8988T (cell line): ENCODE measurements around the gene DGKG.

ENCODE experiments used
- DNase-seq: peaks from one replicate; pipeline ENCODE4 v3.0.0; 2011

DGKG gene

GRCh38 chr3:186200726-186201125 lies 161.3 kb downstream of the DGKG start:
- DNase-seq = no peak

DNA sequence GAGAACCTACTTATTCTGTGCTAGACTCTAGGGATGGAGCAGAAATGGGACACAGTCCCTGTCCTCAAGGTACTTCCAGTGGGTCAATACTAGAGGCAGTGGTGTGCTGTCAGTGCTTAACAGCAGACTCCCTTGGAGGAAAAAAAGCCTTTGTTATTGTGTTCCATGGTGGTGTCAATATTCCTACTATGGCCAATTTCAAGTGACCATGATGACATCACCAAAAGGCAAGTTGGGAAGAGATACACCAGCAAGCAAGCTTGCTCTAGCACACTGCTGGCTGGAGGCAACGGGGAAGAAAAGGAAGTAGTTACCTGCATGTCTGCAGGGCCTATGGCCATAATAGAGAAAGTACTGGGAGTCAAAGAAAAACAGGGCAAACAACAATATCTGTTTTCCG lies 163.6 kb downstream of the DGKG start:
- no peak for DNase-seq

- DNase-seq = no peak
Measured at GRCh38 chr3:186194451-186194811, 167.6 kb downstream of the DGKG start.

DNA sequence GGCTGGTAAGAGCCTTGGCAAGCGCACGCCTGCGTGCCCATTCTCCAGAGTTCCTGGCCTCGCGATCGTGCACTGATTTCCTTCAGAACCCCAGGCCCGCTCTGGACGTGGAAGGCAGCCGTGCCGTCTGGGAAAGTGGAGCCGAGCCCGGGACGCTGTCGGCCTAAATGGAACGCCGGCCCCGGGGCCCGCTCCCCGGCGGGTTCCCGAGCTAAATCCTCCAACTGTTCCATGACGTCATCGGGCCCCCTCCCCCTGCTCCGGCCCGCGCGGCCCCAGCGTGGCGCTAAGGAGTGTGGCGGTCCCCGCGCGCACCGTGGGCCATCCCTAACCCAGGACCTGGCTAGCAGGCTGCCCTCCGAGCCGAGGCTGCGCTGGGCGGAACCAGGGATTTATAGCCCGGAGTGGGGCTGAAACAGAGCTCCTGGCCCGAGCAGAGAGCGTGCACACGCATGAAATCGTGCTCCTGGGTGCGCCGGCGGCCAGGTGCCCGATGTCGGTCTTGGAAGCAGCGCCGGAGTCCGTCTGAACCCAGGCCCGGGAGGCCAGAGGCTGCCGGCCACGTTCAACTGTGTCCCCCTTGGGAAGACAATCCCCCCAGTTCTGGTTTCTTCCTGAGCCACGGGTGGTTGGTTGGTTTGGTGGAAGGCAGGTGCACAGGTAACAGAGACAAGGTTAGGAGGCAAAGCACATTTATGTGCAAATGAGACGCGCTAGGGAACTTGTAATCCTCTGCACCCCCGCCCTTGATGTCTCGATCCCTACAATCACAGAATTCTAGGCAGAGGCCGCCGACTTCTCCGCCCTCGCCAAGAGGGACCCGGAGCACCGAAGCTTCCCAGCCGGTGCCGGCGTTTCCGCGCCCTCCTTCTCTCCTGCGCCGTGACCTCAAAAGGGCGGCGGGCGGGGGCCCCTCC lies 168.2 kb downstream of the DGKG start:
- no peak for DNase-seq

GRCh38 chr3:186192823-186193222 lies 169.2 kb downstream of the DGKG start:
- DNase-seq = no peak

- DNase-seq = no peak
Measured at GRCh38 chr3:186189492-186189891, 172.5 kb downstream of the DGKG start.

GRCh38 chr3:186187401-186188275 lies 174.4 kb downstream of the DGKG start:
- DNase-seq = no peak

- no peak for DNase-seq
Measured at GRCh38 chr3:186185194-186185787, 176.7 kb downstream of the DGKG start.

DNA sequence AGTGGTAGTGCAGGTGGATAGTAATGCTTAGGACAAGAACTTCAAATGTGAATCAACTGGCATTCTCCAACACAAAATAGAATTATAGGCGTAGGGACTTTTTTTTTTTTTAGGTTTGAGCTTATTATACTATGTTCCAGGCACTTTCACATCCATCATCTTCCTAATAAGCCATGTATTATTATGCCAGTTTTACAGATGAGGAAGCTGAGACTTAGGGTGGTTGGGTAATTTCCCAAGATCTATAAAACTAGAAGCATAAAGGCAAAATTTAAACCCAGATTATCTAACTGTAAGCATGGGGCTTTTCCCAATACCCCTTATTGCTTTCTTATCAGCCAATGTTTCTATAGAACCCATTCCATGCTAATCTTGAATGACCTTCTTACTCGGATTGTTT lies 178.0 kb downstream of the DGKG start:
- no peak for DNase-seq

DNA sequence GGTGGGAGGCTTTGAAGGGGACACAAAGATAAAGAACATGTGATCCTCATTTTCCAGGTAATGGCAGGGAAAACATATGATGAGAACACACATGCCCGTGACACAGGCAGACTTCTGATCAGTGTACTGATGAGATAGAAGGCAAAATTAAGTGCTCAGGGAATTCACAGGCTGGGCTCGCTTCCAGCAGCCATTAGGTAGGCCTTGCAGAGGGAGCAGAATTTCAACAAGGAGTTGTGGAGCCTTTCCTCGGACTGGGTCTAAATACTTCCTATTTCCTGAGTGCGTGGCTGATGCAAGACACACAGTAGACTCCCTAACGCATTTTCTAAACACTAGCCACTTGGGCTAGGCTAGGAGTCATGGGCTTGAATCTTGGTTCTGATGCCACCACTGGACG lies 179.2 kb downstream of the DGKG start:
- DNase-seq = no peak

GRCh38 chr3:186181901-186182300 lies 180.1 kb downstream of the DGKG start:
- no peak for DNase-seq

- no peak for DNase-seq
Measured at GRCh38 chr3:186180891-186181481, 181.0 kb downstream of the DGKG start.

DNA sequence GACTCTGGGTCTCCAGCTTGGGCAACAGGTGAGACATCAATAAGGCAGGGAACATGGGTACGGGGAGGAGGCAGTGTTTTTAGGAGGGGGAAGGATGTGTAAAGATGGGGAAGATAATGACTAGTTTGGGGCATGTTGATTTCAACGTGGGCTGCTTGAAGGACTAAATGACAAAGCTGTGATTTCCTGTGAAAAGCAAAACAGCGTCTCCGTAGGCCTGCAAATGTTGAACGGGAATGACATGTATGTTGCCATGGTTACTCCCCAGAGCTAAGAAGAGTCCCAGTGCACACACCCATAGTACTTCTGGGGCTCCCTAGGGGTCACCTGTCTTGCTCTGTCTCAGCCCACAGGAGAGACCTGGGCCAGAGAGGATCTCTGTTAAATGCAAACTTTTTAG lies 181.9 kb downstream of the DGKG start:
- DNase-seq = no peak

DNA sequence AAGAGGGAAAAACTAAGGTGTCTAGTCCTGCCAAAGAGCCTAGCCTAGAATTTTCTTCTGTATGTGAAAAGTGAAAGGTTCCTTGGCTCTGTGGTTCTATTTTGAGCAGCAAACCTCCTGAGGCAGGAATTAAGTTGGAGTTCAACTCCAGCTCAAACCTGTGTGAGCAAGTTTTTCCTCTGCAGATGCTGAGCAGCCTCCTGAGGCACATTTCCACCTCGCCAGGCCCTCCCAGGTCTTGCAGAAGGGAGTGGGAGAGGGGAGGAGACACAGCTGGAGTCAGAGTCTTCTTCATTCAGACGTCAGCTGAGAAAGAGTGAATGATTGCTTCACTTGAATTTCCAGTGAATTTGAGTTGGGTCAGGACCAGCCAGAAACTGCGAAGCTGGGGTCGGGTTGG lies 183.6 kb downstream of the DGKG start:
- DNase-seq = no peak

GRCh38 chr3:186176373-186176990 lies 185.6 kb downstream of the DGKG start:
- no peak for DNase-seq

DNA sequence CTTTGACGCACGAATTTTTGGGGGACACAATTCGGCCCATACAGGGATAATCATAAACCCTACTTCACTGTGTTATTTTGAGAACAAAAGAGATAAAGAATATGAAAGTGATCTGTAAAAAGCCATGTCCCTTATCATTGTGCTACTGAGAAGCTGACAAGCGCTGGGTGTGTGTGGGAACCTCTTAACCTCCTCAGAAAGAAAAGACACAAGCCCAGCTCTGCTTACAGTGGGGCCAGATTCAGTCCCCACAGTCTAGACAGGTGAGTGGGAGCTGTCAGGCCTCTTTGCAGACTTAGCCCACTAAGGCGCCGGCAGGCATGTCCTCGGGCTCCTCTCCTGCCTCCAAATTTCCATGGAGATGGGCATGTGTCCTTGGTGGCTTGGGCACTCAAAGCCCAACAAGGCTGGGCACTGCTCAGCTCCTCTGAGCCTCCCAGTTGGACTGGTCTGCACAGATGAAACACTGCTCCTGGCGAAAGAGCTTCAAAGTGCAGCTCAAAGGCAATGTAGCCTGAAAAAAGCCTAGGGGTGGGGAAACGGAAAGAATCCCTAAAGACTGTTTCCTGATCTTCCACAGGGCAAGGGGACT lies 188.7 kb downstream of the DGKG start:
- DNase-seq = no peak

GRCh38 chr3:186172353-186172752 lies 189.7 kb downstream of the DGKG start:
- DNase-seq = no peak

- DNase-seq = no peak
Measured at GRCh38 chr3:186171521-186171920, 190.5 kb downstream of the DGKG start.

- DNase-seq = no peak
Measured at GRCh38 chr3:186170516-186170915, 191.5 kb downstream of the DGKG start.

DNA sequence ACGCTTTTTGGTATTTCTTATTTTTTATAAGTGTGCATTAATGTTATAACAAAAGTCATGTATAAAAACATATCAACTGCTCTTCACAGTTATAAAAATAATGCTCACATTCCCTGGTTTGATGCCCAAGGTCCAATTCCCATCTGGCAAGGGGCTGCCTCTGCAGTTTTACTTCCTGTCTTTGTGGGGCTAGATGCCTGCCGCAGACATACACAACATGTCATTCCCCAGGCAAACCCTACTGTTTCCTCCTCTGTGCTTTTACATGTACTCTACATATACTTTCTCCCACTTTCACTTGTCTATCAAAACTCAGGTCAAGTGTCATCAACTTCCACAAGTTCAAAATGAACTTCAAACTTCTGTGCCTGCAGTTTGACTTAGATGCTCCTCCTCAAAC lies 192.7 kb downstream of the DGKG start:
- no peak for DNase-seq

DNA sequence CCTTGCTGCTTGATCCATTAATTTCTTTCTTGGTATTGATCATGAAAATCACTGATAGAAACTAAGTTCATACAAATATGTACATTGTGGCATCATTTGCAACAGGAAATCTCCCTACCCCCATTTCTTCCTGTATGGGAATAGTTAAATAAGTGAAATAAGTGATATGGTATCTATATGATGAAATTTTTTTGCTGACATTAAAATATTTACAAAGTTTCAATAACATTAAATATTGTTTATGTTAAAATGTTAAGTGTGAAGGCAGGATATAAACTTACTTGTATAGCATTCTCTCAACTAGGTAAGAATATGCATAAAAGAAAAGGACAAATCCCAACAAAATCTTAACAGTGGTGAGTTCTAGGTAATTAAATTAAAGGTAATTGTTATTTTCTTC lies 193.1 kb downstream of the DGKG start:
- no peak for DNase-seq

GRCh38 chr3:186167646-186168395 lies 194.2 kb downstream of the DGKG start:
- no peak for DNase-seq
